DMS153 (cell line): ENCODE measurements around the gene ZNF407.

Source experiments
- DNase-seq: peaks from one replicate; lab custom pipeline; 2025; lab: John Stamatoyannopoulos, UW

Gene ZNF407

DNA sequence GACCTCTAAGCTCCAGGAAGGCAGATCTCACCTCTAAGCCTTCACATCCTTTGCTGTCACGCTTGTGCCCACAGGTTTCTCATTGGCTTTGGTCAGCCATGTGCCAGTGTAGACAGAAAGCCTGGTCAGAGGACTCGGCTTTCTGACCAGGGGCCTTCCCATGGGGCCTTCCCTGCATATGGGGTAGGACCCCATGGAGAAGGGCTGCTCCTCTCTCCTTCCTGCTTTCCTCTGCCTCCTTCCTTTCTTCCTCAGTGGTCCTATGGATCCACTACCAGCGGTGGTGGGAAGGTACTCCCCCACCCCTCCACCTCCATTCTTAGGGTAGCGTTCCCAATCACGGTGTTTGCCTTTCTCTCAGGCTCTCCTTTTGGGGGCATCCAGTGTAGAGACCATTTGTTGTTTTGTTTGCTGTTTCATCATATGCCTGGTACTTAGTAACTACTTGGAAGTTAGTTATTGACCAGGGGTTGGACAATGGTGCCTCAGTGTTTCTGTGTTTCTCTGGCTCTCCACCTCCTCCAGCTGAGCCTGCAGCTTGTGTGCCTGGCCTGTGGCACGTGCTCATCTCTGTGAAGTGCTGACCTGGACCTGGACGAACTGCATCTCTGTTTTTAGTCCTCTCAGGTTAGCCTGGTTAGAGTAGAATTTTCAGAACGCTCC, 71.6 kb downstream of the ZNF407 start:
- no peak for DNase-seq

DNA sequence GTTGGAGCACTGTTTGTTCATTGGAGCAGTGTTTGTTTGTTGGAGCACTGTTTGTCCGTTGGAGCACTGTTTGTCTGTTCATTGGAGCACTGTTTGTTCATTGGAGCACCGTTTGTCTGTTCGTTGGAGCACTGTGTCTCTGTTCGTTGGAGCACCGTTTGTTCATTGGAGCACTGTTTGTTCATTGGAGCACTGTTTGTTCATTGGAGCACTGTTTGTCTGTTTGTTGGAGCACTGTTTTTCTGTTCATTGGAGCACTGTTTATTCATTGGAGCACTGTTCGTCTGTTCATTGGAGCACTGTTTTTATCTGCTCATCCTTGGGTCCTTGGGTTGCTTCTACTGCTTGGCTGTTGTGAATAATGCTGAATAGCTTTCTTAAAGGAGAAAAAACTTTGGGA, 74.7 kb downstream of the ZNF407 start:
- no peak for DNase-seq

DNA sequence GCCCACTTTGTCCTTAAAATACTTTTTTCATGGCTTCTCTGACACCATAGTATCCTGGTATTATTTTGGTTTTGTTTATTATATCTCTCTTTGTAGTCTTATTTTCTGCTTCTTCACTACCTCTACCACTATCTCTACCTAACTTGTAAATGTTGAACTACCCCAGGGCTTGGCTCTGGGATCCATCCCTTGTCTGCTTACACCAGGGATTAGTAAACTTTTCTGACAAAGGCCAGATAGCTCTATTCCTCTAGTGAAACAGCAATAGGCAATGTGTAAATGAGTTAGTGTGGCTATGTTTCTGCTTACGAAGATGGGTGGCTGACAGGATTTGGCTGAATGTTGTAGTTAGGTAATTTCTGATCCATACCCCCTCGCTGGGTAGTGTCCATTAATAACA, 76.8 kb downstream of the ZNF407 start:
- DNase-seq: no peak

DNA sequence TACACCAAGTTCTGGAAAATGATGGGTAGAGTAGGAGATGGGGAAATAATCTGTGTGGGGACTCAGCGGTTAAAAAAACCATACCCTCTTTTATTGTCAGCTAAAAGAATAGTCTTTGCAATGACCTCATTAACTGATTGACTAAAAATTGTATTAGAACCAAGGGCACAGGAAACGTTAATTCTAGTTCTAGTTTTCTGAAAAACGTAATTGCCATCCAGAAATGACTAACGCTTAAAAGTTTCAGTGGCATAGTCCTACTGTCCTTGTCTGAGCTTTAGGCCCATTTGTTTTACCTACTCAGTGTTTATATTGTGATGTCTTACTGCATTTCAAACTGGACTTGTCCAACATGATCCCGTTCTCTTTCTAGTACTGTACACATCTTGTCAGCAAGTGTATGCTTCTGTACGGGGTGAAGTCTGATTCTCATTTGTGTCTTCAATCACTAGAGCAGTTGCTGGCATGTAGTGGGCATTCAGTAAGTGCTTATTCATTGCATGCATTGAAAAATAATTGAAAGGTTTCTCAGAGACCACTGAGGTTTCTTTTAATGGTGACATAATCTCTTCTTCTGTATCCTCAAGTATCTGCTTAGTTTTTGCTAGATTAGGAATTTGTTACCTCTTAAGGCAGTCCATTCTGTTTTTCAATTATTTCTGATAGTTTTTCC, 81.5 kb downstream of the ZNF407 start:
- DNase-seq: no peak

DNA sequence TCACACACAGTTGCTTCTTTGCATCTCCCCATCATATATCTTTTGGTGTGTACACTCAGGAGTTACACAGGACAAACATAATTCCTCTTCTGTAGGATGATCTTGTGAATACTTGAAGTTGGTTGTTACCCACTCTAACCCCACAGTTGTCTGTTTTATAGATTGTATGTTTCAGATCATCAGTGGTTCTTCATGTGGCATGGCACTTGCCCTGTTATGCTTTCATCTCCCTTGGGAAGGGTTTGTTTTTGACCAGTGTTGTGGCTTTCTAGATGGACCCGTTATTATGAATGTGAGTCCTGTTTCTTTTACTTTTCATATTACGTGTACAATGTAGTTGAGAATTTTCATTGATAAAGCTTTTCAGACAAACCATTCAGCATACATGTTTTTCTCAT, 82.0 kb downstream of the ZNF407 start:
- DNase-seq: no peak

DNA sequence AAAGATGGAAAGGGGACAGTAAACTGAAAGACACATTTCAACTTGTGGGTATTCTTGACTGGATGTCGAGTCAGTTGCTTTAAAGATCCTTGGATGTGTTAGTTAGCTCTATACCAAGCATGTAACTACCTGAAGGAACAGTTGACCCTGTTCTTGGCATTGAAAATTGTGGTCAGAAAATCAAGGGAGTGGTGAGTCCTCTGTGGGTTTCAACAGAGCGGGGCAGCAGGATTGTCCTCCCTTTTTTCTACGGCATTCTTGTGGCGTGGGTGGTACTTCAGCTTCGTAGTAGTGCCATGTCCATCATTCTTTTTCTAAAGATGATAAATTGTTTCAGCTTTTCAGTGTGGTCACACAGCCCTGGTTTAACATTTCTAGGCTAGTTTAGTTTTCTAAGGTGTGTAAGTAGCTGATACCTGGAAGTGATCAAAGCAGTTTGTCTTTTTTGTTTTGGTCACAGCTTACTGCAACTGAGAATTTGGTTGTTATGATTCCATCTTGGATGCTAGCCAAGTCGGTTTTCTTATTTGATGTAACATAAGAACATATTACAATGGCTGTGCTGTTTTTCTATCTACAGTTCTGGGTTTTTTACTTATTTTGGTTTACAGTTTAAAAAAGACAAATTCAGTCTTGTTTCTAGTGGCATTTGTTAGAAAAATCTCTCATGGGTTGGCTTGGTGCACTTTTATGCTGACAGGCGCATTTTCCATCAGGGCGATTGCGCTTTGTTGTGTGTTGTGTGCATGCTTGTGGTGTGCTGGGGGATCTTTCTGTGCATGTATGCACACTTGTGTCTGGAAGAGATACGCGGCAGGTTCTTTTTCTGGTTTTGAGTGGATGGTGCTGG, 84.7 kb downstream of the ZNF407 start:
- DNase-seq: no peak

DNA sequence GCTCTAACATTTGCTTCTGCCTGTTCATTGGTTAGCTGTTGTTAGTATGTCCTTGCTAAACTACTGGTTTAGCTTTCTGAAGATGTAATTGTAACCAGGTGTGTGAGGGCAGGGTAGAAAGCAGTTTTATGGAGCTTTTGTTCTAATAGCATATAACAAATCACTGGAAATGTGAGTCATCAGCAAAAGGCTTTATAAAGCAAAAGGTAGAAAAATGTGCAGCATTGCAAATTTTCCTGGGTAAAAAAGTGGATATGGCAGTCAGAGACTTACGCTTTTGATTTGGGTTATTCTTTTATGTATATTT, 85.3 kb downstream of the ZNF407 start:
- DNase-seq: no peak

DNA sequence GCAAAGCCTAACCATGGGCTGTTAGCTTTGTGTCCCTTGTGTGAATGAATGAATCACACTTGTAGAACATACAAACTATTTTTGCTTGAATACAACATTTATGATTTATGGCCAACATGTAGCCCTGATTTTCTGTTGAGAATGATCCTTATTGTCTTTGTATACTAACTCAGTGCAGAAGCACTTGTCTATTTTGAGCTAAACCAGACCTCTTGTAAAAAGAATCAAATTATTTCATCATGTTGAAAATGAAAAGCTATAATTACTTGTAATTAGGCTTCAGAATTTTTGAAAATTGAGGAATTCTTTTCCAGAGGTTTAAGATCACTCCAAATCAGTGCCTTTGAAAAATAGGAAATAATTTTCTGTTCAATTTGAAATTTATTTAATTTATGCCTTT, 85.9 kb downstream of the ZNF407 start:
- DNase-seq: no peak

DNA sequence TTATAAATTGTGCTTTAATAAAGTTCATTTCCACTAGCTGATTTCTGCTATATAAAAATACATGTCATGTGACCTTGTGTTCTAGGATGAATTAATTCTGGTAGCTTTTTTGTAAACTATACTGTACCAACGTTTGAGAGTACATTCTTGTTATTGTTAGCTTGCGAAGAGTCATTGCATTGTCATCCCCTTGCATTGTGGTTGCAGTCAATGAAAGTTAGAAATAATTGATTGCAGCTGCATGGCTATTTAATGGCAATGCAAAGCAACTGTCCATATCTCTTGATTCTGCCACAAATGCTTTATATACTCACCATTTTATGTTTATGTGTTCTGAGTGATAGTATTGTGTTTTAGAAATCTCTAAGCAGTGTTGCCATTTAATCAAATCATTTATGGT, 91.6 kb downstream of the ZNF407 start:
- no peak for DNase-seq

DNA sequence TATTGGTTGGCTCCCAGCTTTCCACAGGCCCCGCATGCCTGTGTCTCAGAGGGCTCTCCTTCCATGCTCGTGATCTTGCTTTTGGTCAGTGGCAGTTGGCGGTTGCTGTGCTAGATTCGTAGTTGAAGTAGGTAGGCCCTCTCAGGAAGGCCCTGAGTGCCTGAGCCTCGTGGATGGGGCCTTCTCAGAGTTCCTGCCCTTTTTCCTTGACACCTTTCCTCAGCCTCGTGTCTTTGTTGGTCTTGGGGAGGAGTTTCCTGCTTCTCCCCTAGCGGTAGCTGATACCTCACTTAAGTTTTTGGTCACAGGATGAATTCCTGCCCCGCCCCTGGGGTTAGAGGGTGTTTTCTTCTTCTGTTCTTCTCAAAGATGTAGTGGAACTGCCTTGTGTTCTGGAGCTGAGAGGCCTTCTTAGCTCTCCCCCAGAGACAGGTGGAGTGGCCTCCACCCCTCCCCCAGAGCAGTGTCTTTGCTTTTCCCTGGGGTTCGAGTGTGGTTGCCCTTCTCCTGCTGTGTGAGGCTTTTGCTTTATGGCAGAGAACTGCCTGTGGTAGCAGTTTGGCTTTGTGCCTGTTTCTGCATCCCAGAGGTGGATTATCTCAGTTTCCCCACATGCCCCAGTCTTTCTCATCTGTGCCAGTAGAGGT, 94.8 kb downstream of the ZNF407 start:
- DNase-seq: no peak

DNA sequence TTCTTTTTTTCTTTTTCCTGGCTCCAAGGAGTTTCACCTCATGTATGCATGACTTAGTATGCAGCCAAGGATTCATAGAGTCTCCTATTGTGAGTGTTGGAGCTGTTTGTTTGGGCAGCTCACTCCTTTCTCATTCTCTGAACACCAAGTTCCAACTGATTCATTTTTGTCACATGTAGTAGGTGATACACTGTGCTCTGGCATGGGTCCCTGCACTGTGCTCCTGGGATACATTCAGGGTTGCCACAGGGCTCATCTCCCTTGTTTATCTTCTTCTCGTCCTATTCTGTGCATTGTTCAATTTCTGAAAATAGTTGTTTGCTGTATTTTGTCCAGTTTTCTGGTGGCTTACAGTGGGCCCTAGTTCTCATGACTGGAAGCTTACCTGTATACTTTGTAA, 96.8 kb downstream of the ZNF407 start:
- no peak for DNase-seq

DNA sequence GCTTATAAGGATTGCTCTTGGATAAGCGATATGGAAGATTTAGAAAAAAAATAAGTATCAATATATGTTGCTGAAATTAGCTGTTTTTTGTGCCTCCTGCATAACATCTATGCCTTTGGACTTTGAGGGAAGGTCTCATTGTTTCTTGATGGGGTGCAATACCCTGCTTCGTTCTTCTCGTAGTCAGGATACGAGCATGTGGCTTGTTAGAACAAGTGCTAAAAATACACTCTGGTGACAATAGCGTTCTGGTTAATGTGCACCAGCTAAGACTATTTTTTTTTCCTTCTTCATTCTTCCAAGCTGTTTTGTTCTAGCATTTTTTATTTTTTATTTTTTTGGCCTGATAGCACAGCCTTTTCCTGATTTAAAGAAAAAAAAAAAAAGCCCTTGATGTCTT, 97.5 kb downstream of the ZNF407 start:
- no peak for DNase-seq

DNA sequence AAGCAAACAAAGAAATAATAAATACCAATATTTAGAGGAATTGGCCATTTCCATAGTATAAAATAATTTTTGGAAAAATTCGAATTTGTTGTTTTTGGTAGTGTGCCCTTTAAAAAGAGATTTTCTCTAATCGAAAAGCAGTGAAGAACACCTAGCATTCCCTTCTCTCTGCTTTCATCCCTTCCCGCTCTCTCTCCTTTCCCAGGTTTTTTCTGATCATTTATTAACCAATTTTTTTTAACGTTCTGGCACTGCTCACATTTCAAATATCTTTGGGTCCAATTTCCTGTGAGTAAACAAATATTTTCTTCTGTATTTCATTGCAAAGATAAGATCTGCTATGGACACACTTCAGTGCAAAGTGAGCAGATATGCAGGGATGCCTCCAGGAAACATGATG, 101.2 kb downstream of the ZNF407 start:
- DNase-seq: no peak

DNA sequence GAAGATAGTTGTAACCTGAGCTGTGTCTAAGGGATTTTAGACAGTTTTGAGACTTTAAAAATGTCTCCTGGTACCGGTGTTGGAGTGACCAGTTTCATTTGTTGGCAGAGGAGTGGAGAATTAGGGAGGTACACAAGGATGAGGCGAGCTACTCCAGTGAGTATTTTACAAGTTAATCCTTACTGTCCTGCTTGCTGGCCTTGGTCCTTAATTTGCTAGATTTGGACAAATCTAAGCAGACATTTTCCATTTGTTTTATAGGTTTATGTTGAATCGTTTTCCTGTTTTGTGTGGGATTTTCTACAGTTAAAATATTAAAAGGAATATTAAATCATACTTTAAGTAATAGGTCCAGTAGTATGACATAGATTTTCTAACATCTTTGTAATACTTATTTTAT, 101.8 kb downstream of the ZNF407 start:
- DNase-seq: no peak

DNA sequence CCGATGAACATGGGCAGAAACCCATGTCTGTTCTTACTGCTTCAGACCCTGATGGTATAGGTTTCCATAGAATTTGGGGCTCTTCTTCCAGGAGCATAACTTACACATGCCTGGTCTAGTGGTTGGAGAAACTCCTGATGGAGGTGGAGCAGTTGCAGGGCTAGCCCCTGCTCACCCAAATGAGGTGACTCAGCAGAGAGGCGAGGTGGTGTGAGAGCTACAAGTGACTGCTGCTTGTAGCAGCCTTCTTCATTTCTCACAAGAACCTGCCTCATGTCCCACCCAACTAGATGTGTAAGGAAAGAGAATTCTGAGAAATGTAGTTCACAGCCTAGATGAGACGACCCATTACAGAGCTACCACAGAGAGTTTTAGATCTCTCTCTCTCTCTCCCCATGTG, 105.3 kb downstream of the ZNF407 start:
- no peak for DNase-seq

DNA sequence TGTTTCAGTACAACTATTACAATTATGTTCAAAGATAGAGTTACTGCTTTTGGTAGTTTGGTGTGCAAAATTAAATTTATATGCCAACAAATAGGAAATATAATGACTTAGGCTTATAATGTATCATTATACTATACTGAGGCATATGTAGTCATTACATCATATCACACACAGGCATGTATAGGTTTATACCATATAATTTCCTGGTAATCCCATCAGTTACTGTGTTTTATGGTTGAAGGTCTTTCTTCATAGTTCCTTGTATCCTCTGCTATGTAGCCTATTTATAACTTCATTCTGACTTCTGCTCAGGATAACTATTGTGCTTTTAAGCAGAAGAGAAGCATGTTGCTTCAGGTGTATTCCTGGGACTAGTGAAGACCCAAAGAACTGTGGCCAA, 110.5 kb downstream of the ZNF407 start:
- DNase-seq: no peak

DNA sequence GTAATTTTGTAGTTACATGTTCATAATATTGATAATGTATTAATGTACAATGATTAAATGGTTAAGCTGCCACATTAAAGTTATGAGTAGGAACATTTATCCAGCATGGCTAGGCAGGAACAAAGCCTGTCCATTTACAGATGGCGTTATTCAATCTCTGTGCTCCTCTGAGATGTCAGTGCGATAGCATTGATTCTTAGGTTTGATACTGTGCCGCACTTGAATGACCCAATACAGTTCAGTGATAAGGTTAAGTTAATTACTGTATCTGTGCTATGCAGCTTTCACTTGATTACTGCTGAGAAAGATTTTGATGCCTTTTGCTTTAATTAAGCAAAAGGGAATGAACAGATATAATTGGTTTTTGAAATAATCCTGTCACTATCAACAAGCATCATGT, 111.8 kb downstream of the ZNF407 start:
- no peak for DNase-seq

DNA sequence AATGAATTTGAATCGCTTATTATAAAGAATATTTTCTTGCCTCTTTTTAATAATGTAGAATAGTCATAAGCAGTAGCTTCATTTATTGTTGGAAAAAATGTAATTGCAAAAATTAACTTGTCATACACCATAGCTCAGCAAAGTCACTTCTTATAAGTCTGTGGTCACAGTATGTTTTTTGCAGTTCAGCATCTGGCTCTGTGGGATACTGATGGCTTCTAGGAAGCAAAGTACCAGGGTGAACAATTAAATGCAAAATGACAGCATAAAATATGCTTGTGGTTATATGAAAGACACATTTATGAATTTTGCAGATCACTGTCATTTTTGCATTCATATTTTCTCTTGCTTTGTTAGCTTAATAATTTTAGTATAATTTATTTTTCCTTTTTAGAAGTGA, 116.5 kb downstream of the ZNF407 start:
- DNase-seq: no peak

DNA sequence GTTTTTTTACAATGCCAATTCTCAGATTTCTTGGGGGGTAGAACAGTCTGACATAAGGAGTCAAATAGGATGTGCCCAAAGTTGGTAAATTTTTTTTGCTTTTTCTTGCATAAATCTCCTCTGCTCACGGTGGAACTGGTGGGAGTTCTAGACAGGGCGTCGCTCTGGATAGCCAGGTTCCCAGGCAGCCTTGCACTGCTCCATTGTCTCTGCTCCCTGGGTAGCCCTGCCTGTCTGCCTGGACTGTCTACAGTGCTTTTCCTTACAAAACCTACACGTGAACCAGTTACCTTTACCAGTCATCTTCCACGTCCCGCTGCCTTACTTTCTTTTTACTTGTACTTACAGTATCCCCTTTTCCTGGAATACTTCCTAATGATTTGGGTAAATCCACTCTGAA, 117.1 kb downstream of the ZNF407 start:
- DNase-seq: no peak

DNA sequence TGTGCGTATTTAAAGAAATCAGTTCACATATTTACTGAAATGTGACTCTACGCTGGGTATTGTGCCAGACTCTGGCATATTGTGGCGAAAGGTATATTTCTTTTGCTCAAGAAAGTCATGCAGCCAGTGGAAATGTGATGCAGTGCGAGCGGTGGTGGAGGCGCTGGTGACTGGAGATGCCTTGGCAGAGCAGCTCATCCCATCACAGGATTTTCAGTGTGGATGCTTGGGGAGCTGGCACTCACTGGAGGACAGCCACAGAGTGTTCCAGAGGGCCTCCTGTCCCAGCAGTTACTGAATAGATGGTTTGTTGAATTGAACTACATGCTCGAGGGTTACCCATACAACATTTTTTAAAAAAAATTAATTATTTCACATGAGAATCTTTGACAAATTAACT, 117.6 kb downstream of the ZNF407 start:
- no peak for DNase-seq

DNA sequence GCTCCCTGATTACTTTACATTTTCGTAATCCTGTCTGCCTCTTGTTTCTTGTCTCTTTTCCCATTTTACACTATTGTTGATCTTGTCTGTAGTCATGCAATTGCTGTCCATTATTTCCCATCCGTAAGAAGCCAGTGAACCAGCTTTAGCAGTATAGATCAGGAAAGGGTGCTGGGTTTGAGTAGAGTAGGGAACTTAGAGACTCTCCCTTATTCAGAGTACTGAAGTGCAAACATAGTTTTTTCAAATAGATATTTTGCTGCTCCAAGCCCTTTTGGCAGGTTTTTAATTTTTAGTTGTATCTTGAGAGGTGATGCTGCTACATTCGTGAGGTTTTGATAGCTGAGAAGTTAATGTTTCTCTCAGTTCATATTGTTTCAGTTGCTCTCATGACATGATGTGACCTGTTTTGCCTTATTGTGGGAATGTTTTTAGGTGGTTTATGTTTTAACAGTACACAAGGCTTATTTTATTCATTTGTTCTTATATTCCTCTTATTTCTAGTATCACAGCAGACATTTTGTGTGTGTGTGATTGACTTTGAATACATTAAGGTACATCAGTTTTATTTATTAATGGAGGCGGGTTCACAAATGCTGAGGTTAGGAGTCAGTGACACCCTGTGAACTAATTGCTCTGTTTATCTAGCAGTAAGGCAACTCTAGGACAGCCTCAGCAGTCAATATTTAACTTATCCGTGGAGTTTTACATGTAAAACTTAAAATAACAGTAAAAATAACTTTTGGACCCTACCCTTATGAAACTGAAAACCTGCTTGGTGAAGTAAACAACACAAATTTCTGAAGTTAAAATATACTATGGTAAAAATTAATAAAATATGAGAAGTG, 118.4 kb downstream of the ZNF407 start:
- DNase-seq: no peak

DNA sequence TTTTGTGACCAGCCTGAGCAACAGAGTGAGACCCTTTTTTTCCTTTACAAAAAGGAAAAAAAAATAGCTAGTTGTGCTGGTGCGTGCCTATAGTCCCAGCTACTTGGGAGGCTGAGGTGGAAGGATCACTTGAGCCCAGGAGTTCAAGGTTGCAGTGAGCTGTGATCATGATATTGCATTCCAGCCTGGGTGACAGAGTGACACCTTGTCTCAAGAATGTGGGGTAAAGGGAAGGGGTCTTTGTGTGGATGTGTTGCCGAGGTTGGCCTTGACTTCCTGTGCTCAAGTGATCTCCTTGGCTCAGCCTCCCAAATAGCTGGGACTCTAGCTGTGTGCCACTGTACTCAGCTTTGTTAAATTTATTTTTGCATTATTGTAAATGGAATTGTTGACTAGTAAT, 120.6 kb downstream of the ZNF407 start:
- no peak for DNase-seq
